ENCODE data around the gene CHCHD10.

The CHCHD10 gene

DNA sequence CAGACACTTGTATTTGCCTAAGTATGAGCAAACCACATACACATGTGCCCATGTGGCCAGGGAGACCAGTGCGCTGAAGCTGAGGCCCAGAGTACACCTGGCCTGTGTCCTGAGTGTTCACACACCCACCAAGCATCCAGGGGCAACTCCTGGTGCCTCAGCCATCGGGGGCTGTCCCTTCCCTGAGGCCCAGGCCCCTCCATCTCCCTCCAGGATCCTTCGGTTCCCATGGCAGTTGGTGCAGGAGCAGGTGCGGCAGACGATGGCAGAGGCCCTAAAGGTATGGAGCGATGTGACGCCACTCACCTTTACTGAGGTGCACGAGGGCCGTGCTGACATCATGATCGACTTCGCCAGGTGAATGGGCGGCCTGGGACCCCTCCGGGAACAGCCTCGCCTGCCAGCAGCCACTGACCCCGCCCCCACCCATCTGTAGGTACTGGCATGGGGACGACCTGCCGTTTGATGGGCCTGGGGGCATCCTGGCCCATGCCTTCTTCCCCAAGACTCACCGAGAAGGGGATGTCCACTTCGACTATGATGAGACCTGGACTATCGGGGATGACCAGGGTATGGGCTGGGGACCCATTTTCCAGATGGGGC is 12.5 kb upstream of the CHCHD10 start:
- H3K27me3 ChIP-seq (ENCODE audit: control insufficient read depth, low read length), result no peaks in the 10 kb centered on the region
- H3F3A ChIP-seq (ENCODE audit: control insufficient read depth, insufficient read depth), result no peaks in the 10 kb centered on the region
- H3K9me2 ChIP-seq (replicated peaks; ENCODE audit: control insufficient read depth, low read length), result no peaks in the 10 kb centered on the region
- H3K4me1 ChIP-seq (ENCODE audit: control insufficient read depth, low read length), result peaks cover 8% of the 10 kb centered on the region; the same call in 1 of the 2 replicates
- H3K79me2 ChIP-seq (ENCODE audit: control insufficient read depth, low read length), result no peaks in the 10 kb centered on the region
- H3K4me2 ChIP-seq (ENCODE audit: low read length), result no peak overlapping the region
- no peaks in the 10 kb centered on the region for H4K20me1 ChIP-seq (ENCODE audit: control insufficient read depth, insufficient read depth, low read depth, low read length)
- H3K4me3 ChIP-seq (ENCODE audit: low read length), result no peak overlapping the region
- no peaks in the 10 kb centered on the region for H3K9me3 ChIP-seq (ENCODE audit: control insufficient read depth, insufficient read depth, low read length)
- no peak for TF ChIP-seq EZH2phosphoT487 (IDR thresholded peaks at IDR 0.05; ENCODE audit: borderline replicate concordance, low read length)
- TF ChIP-seq, protein P1, sequence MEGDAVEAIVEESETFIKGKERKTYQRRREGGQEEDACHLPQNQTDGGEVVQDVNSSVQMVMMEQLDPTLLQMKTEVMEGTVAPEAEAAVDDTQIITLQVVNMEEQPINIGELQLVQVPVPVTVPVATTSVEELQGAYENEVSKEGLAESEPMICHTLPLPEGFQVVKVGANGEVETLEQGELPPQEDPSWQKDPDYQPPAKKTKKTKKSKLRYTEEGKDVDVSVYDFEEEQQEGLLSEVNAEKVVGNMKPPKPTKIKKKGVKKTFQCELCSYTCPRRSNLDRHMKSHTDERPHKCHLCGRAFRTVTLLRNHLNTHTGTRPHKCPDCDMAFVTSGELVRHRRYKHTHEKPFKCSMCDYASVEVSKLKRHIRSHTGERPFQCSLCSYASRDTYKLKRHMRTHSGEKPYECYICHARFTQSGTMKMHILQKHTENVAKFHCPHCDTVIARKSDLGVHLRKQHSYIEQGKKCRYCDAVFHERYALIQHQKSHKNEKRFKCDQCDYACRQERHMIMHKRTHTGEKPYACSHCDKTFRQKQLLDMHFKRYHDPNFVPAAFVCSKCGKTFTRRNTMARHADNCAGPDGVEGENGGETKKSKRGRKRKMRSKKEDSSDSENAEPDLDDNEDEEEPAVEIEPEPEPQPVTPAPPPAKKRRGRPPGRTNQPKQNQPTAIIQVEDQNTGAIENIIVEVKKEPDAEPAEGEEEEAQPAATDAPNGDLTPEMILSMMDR (IDR thresholded peaks at IDR 0.05; ENCODE audit: low read depth, low read length, poor library complexity, severe bottlenecking), result no peak
- no peaks in the 10 kb centered on the region for H3K36me3 ChIP-seq (ENCODE audit: control insufficient read depth, low read length)
- no peak overlapping the region for H3K27ac ChIP-seq (ENCODE audit: low read depth, low read length)

DNA sequence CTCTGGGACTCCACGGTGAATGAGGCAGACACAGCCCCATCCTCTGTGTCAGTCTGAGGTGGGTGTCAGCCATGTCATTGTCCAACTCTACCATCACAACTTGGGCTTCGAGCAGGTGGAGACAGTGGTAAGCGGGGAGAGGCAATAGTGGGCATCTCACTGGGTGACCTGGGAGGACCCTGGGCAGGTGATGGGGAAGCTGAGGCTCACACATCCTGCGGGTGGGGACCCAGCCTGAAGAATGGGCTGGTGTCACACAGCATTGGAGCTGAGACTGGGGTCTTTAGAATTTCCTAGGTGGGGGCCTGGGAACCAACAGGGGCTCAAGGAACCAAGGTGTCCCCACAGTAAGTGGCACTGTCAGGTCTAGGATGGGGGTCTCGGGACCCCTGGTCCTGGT is 12.0 kb upstream of the CHCHD10 start:
- Histone ChIP-seq H4K20me1 (ENCODE audit: control insufficient read depth, insufficient read depth, low read depth, low read length) (no peaks in the 10 kb centered on the region), H3K27ac (ENCODE audit: low read depth, low read length) (no peak overlapping the region), H3K9me2 (replicated peaks; ENCODE audit: control insufficient read depth, low read length) (no peaks in the 10 kb centered on the region), H3F3A (ENCODE audit: control insufficient read depth, insufficient read depth) (no peaks in the 10 kb centered on the region), H3K4me3 (ENCODE audit: low read length) (no peak overlapping the region), H3K27me3 (ENCODE audit: control insufficient read depth, low read length) (no peaks in the 10 kb centered on the region), H3K4me2 (ENCODE audit: low read length) (no peak overlapping the region), H3K79me2 (ENCODE audit: control insufficient read depth, low read length) (no peaks in the 10 kb centered on the region), H3K4me1 (ENCODE audit: control insufficient read depth, low read length) (peaks cover 8% of the 10 kb centered on the region; the same call in 1 of the 2 replicates), H3K9me3 (ENCODE audit: control insufficient read depth, insufficient read depth, low read length) (no peaks in the 10 kb centered on the region), H3K36me3 (ENCODE audit: control insufficient read depth, low read length) (no peaks in the 10 kb centered on the region)
- TF ChIP-seq, protein P1 (IDR thresholded peaks at IDR 0.05; ENCODE audit: low read depth, low read length, poor library complexity, severe bottlenecking), result no peak
- TF ChIP-seq EZH2phosphoT487 (IDR thresholded peaks at IDR 0.05; ENCODE audit: borderline replicate concordance, low read length), result no peak

DNA sequence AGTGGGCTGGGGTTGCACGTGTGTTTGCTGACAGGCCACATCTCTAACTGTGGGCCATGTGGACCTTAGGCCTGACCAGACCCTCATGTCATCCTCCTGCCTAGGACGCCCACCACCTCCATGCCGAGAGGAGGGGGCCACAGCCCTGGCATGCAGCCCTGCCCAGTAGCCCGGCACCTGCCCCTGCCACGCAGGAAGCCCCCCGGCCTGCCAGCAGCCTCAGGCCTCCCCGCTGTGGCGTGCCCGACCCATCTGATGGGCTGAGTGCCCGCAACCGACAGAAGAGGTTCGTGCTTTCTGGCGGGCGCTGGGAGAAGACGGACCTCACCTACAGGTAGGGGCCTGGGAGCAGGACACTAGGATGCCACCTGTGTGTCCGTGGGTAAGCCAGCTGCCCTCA is 11.3 kb upstream of the CHCHD10 start:
- Histone ChIP-seq H3K4me3 (ENCODE audit: low read length) (no peak overlapping the region), H3K27ac (ENCODE audit: low read depth, low read length) (no peak overlapping the region), H4K20me1 (ENCODE audit: control insufficient read depth, insufficient read depth, low read depth, low read length) (no peaks in the 10 kb centered on the region), H3F3A (ENCODE audit: control insufficient read depth, insufficient read depth) (no peaks in the 10 kb centered on the region), H3K27me3 (ENCODE audit: control insufficient read depth, low read length) (no peaks in the 10 kb centered on the region), H3K79me2 (ENCODE audit: control insufficient read depth, low read length) (no peaks in the 10 kb centered on the region), H3K36me3 (ENCODE audit: control insufficient read depth, low read length) (no peaks in the 10 kb centered on the region), H3K9me2 (replicated peaks; ENCODE audit: control insufficient read depth, low read length) (no peaks in the 10 kb centered on the region), H3K9me3 (ENCODE audit: control insufficient read depth, insufficient read depth, low read length) (no peaks in the 10 kb centered on the region), H3K4me1 (ENCODE audit: control insufficient read depth, low read length) (0 out of 2 replicates have a peak, but pooled peaks cover 4% of the 10 kb centered on the region), H3K4me2 (ENCODE audit: low read length) (no peak overlapping the region)
- TF ChIP-seq, protein P1 (IDR thresholded peaks at IDR 0.05; ENCODE audit: low read depth, low read length, poor library complexity, severe bottlenecking), result no peak
- TF ChIP-seq EZH2phosphoT487 (IDR thresholded peaks at IDR 0.05; ENCODE audit: borderline replicate concordance, low read length), result no peak

Measured in DOHH2 (cell line).